ENCODE measurements around the gene C8B.

The C8B gene

DNA sequence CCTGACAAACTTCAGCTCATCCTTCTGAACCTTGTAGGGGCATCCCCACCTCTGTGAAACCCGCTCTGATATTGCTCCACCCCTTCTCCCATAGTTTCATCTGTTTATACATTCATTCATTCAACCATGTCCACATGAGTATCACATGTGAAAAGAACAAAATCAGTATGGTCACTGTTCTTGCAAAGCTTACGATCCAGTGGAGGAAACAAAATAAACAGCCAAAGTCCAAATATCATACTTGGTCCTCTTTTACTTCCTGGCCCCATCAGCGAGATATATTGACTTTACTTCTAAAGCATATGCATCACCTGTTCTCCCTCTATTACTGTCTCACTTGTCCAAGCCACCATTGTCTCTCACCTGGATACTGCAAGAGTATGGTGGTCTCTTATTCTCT is 75.6 kb downstream of the C8B start:
- no peak for DNase-seq
- Histone ChIP-seq H3K14ac (ENCODE audit: low read length) (no peak overlapping the region), H4K91ac (ENCODE audit: low read depth, low read length) (no peak overlapping the region), H3K27ac (ENCODE audit: low read depth, low read length) (no peak overlapping the region), H3K9ac (ENCODE audit: low read length) (no peak overlapping the region), H4K12ac (ENCODE audit: low read depth, low read length) (no peak overlapping the region), H2BK12ac (ENCODE audit: low read length) (no peak overlapping the region), H2AK5ac (ENCODE audit: low read length) (no peak overlapping the region), H3K79me1 (ENCODE audit: low read length) (no peaks in the 10 kb centered on the region), H3K18ac (ENCODE audit: low read length) (no peak overlapping the region), H3K4ac (ENCODE audit: low read depth, low read length) (no peak overlapping the region), H3K79me2 (ENCODE audit: control insufficient read depth, insufficient read depth, low read length, poor library complexity) (no peaks in the 10 kb centered on the region), H3K23ac (ENCODE audit: low read length) (peak overlapping the region; percentile 98), H3K9me3 (ENCODE audit: insufficient read depth, low read depth, low read length) (no peaks in the 10 kb centered on the region), H2BK5ac (ENCODE audit: low read depth, low read length, poor library complexity) (no peak overlapping the region), H2BK120ac (ENCODE audit: insufficient read depth, low read length, poor library complexity) (no peak overlapping the region), H4K8ac (ENCODE audit: low read depth, low read length) (no peak overlapping the region), H3K36me3 (ENCODE audit: control insufficient read depth in 1 of 2, insufficient read depth in 2 of 2, low read length in 2 of 2) (no peaks in the 10 kb centered on the region), H3K27me3 (ENCODE audit: insufficient read depth, low read length) (no peaks in the 10 kb centered on the region), H3K4me1 (ENCODE audit: control insufficient read depth in 1 of 2, insufficient read depth in 2 of 2, low read length in 2 of 2) (no peaks in the 10 kb centered on the region), H2AFZ (ENCODE audit: insufficient read depth, low read length, poor library complexity) (no peak overlapping the region), H3K4me2 (ENCODE audit: low read length) (no peak overlapping the region), H3K4me3 (ENCODE audit: low read depth, low read length) (no peak overlapping the region)
- no CpG with 5 or more reads among the region's 3 CpGs for WGBS (ENCODE audit: extremely low coverage, insufficient coverage, insufficient read length)

DNA sequence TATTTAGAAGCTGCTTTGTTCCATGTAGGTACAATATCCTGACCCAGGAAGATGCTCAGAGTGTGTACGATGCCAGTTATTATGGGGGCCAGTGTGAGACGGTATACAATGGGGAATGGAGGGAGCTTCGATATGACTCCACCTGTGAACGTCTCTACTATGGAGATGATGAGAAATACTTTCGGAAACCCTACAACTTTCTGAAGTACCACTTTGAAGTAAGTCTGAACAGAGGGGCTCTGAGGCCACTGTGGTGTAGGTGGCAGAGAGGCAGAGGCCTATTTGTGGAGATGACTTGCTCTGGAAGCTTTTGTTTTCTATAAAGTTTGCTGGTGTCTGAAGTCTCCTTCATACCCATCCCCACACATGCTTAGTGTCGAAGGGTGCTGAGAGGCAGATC is 84.4 kb downstream of the C8B start:
- no peak overlapping the region for H3K4ac ChIP-seq (ENCODE audit: low read depth, low read length)
- H3K4me1 ChIP-seq (ENCODE audit: control insufficient read depth in 1 of 2, insufficient read depth in 2 of 2, low read length in 2 of 2) = no peaks in the 10 kb centered on the region
- no peaks in the 10 kb centered on the region for H3K79me1 ChIP-seq (ENCODE audit: low read length)
- no peak overlapping the region for H2AK5ac ChIP-seq (ENCODE audit: low read length)
- no peak overlapping the region for H2BK5ac ChIP-seq (ENCODE audit: low read depth, low read length, poor library complexity)
- H3K4me3 ChIP-seq (ENCODE audit: low read depth, low read length) = no peak overlapping the region
- H3K9me3 ChIP-seq (ENCODE audit: insufficient read depth, low read depth, low read length) = no peaks in the 10 kb centered on the region
- H3K23ac ChIP-seq (ENCODE audit: low read length) = no peak overlapping the region
- no peaks in the 10 kb centered on the region for H3K27me3 ChIP-seq (ENCODE audit: insufficient read depth, low read length)
- H3K4me2 ChIP-seq (ENCODE audit: low read length) = no peak overlapping the region
- H2BK12ac ChIP-seq (ENCODE audit: low read length) = no peak overlapping the region
- no peak overlapping the region for H3K9ac ChIP-seq (ENCODE audit: low read length)
- no peak overlapping the region for H4K8ac ChIP-seq (ENCODE audit: low read depth, low read length)
- H4K91ac ChIP-seq (ENCODE audit: low read depth, low read length) = no peak overlapping the region
- no peaks in the 10 kb centered on the region for H3K36me3 ChIP-seq (ENCODE audit: control insufficient read depth in 1 of 2, insufficient read depth in 2 of 2, low read length in 2 of 2)
- no peak for DNase-seq
- H3K18ac ChIP-seq (ENCODE audit: low read length) = no peak overlapping the region
- no peak overlapping the region for H3K27ac ChIP-seq (ENCODE audit: low read depth, low read length)
- H2AFZ ChIP-seq (ENCODE audit: insufficient read depth, low read length, poor library complexity) = no peak overlapping the region
- H3K14ac ChIP-seq (ENCODE audit: low read length) = no peak overlapping the region
- no CpG with 5 or more reads among the region's 6 CpGs for WGBS (ENCODE audit: extremely low coverage, insufficient coverage, insufficient read length)
- H4K12ac ChIP-seq (ENCODE audit: low read depth, low read length) = no peak overlapping the region
- no peak overlapping the region for H2BK120ac ChIP-seq (ENCODE audit: insufficient read depth, low read length, poor library complexity)
- H3K79me2 ChIP-seq (ENCODE audit: control insufficient read depth, insufficient read depth, low read length, poor library complexity) = no peaks in the 10 kb centered on the region

- Histone ChIP-seq H2BK120ac (ENCODE audit: insufficient read depth, low read length, poor library complexity) (no peak overlapping the region), H3K18ac (ENCODE audit: low read length) (no peak overlapping the region), H2AFZ (ENCODE audit: insufficient read depth, low read length, poor library complexity) (no peak overlapping the region), H3K79me2 (ENCODE audit: control insufficient read depth, insufficient read depth, low read length, poor library complexity) (no peaks in the 10 kb centered on the region), H2BK5ac (ENCODE audit: low read depth, low read length, poor library complexity) (no peak overlapping the region), H3K36me3 (ENCODE audit: control insufficient read depth in 1 of 2, insufficient read depth in 2 of 2, low read length in 2 of 2) (no peaks in the 10 kb centered on the region), H2AK5ac (ENCODE audit: low read length) (no peak overlapping the region), H3K9ac (ENCODE audit: low read length) (no peak overlapping the region), H4K8ac (ENCODE audit: low read depth, low read length) (no peak overlapping the region), H3K4me3 (ENCODE audit: low read depth, low read length) (no peak overlapping the region), H3K14ac (ENCODE audit: low read length) (no peak overlapping the region), H3K27ac (ENCODE audit: low read depth, low read length) (no peak overlapping the region), H3K4me2 (ENCODE audit: low read length) (no peak overlapping the region), H3K23ac (ENCODE audit: low read length) (no peak overlapping the region), H3K79me1 (ENCODE audit: low read length) (no peaks in the 10 kb centered on the region), H3K9me3 (ENCODE audit: insufficient read depth, low read depth, low read length) (no peaks in the 10 kb centered on the region), H4K12ac (ENCODE audit: low read depth, low read length) (no peak overlapping the region), H3K4me1 (ENCODE audit: control insufficient read depth in 1 of 2, insufficient read depth in 2 of 2, low read length in 2 of 2) (no peaks in the 10 kb centered on the region), H2BK12ac (ENCODE audit: low read length) (no peak overlapping the region), H3K4ac (ENCODE audit: low read depth, low read length) (no peak overlapping the region), H3K27me3 (ENCODE audit: insufficient read depth, low read length) (no peaks in the 10 kb centered on the region), H4K91ac (ENCODE audit: low read depth, low read length) (no peak overlapping the region)
- WGBS (ENCODE audit: extremely low coverage, insufficient coverage, insufficient read length) = no CpG with 5 or more reads among the region's 1 CpG
- DNase-seq = no peak
Measured at GRCh38 chr1:56880774-56881173, 85.0 kb downstream of the C8B start.

All from trophoblast cell (in vitro differentiated cells and primary cell).